T-helper 1 cell (primary cell): ENCODE results near the gene TNFRSF1B.

Experiments
- DNase-seq, 5 donors: peaks; one replicate each; pipeline ENCODE4 v3.0.0-alpha.2; 2012 to 2020

The TNFRSF1B gene

GRCh38 chr1:12158357-12159092 lies 8.3 kb upstream of the TNFRSF1B start:
- DNase-seq = peak in 1 of 5 donors; percentile 71

GRCh38 chr1:12159816-12160215 lies 7.0 kb upstream of the TNFRSF1B start:
- DNase-seq = peak in 2 of 5 donors; percentile 38 to 65

GRCh38 chr1:12161324-12161661 lies 5.5 kb upstream of the TNFRSF1B start:
- no peak for DNase-seq

GRCh38 chr1:12161662-12162458 lies 4.9 kb upstream of the TNFRSF1B start:
- peak; percentile 50 to 96 (median 59) for DNase-seq

- no peak for DNase-seq
Observed at GRCh38 chr1:12162459-12163137, 4.2 kb upstream of the TNFRSF1B start.

GRCh38 chr1:12163210-12163609 lies 3.6 kb upstream of the TNFRSF1B start:
- DNase-seq = peak in 1 of 5 donors; percentile 75

GRCh38 chr1:12164210-12164609 lies 2.6 kb upstream of the TNFRSF1B start:
- DNase-seq = no peak

GRCh38 chr1:12165342-12165741 lies 1.4 kb upstream of the TNFRSF1B start:
- DNase-seq = no peak

- DNase-seq = no peak
Observed at GRCh38 chr1:12167493-12168429, 970 bp downstream of the TNFRSF1B start.

GRCh38 chr1:12168451-12169160 lies 1.8 kb downstream of the TNFRSF1B start:
- DNase-seq = no peak

- DNase-seq = no peak
Observed at GRCh38 chr1:12169442-12170135, 2.8 kb downstream of the TNFRSF1B start.

- no peak for DNase-seq
Observed at GRCh38 chr1:12170263-12170671, 3.5 kb downstream of the TNFRSF1B start.

- peak in 2 of 5 donors; percentile 38 to 44 for DNase-seq
Observed at GRCh38 chr1:12171206-12172041, 4.6 kb downstream of the TNFRSF1B start.

- DNase-seq = peak in 3 of 5 donors; percentile 33 to 51 (median 50)
Observed at GRCh38 chr1:12172042-12172851, 5.5 kb downstream of the TNFRSF1B start.

GRCh38 chr1:12173041-12173509 lies 6.3 kb downstream of the TNFRSF1B start:
- no peak for DNase-seq

GRCh38 chr1:12173631-12174121 lies 6.9 kb downstream of the TNFRSF1B start:
- peak; percentile 77 to 91 (median 89) for DNase-seq

GRCh38 chr1:12174924-12175810 lies 8.4 kb downstream of the TNFRSF1B start:
- no peak for DNase-seq
